ENCODE measurements around the gene INO80D.
"Not testable (repeated sequence)": the region's sequence is repeated elsewhere in the genome, so short reads cannot be mapped to it uniquely, and the experiment has no call there.

The INO80D gene

GRCh38 chr2:206028101-206028500, 57.9 kb downstream of the INO80D start:
- DNase-seq (ENCODE audit: low spot score), result no peak

DNA sequence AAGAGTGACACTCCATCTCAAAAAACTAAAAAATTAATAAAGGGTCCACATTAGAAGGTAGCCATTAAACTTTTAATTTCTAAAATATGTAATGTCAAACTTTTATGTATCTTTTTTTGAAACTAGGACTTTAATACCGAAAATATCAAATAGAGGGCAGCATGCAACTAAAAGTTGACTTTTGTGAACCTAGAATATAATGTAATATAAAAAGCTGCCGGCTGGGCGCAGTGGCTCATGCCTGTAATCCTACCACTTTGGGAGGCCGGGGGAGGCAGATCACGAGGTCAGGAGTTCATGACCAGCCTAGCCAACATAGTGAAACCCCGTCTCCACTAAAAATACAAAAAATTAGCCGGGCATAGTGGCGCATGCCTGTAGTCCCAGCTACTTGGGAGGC, 62.8 kb downstream of the INO80D start:
- no peak for DNase-seq (ENCODE audit: low spot score)

GRCh38 chr2:206020171-206020570, 65.8 kb downstream of the INO80D start:
- DNase-seq (ENCODE audit: low spot score), result no peak

- DNase-seq (ENCODE audit: low spot score), result not testable (repeated sequence)
These were observed 70.2 kb downstream of the INO80D start for GRCh38 chr2:206015746-206016145.

- DNase-seq (ENCODE audit: low spot score), result no peak
These were observed 74.2 kb downstream of the INO80D start for GRCh38 chr2:206011795-206012194.

DNA sequence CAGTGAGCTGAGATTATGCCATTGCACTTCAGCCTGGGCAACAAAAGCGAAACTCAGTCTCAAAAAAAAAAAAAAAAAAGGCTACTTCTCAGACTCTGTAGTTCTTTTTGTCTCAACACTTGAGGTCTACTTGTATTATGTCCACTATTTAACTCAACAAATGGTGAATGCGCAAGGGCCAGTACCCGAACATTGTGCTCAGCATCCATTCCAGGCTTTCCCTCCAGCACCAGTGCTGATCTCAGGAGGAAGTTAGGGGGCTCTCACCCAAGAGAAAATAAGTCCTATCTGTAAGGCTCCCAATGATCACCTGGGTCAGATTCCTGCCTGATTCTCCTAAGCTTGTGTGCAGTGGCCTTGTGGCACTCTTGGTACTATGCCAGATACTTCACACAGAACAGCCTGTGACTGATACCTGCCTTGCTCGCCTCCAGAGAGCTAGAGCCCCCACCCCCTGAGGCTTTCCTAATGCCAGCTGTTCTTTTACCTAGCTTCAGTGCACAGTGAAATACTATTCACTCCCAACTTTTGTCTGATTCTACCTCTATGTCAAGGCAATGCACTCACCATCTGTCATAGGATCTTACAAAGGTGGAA, 74.9 kb downstream of the INO80D start:
- no peak for DNase-seq (ENCODE audit: low spot score)

- no peak for DNase-seq (ENCODE audit: low spot score)
These were observed 81.8 kb downstream of the INO80D start for GRCh38 chr2:206004004-206004693.

GRCh38 chr2:206002440-206002839, 83.5 kb downstream of the INO80D start:
- DNase-seq (ENCODE audit: low spot score), result no peak

GRCh38 chr2:206001912-206002311, 84.1 kb downstream of the INO80D start:
- no peak for DNase-seq (ENCODE audit: low spot score)

DNA sequence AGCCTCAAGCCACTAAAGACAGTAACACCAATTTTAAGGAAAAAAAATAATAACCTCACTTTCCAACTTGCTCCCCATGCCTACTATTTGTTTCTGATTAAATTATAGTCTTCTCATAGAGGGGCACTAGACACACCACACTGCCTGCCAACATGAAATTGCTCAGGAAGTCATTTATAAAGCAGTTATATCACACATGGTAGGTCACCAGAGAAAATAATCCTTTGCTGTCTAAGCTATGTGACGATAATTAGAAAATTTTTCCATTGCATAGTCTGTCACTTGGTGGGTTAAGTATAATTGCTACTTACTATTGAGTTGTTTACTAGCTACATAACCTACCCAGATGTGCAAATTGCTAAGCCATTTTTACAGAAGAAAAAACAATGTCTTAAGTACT, 85.2 kb downstream of the INO80D start:
- no peak for DNase-seq (ENCODE audit: low spot score)

DNA sequence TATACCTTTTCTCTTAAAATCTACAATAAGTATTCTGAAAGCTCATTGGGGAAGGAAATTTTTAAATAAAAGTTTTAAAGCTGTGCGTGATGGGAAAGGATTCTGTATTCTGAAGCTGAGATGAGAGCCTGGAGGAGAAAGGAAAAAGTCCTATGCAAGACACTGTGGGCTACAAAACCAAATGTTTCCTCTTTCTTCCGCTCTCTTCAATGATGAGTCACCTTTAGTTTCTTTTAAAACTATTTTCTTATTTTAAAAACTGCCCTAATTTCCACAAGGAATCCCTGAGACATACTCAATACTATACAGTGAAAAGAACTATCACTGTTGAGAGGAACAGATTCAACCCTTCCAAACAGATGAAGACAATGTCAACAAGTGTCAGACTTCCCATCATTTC, 87.4 kb downstream of the INO80D start:
- no peak for DNase-seq (ENCODE audit: low spot score)

DNA sequence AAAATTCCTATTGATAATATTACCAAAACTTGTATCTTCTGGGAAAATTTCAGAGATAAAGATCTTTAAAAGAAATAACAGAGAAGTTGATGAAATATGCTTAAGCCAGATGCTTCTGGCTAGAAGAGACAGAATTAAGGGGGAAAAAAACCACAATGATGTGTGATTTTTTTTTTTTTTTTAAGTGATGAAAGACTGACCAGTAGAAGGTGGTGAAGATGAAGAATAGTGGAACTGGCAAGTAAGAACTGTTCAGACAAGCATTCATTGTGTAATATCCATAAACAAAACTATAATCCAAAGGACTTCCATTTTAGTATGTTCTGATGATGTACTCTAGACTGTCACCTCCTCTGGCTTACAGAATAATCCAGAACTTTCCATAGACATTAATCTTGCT, 89.8 kb downstream of the INO80D start:
- no peak for DNase-seq (ENCODE audit: low spot score)

GRCh38 chr2:205995260-205995659, 90.7 kb downstream of the INO80D start:
- DNase-seq (ENCODE audit: low spot score), result no peak

DNA sequence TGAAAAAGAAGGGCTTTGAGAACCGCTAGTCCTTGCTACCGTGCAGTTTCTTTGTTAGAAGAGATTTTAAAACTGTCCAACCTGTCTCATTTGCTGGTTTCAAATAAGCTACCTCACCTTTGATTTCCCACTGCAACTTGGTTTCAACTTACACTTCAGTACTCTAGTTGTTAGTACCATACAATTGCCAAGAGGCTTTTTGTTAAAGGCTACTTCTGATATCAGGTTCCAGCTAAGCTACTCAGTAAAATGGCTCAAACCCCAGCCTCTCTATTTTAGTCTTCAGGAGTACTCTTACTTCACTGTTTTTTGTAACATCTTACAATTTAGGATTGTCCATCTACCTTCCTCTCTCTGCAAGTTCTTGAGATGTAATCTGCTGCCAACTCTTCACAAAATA, 91.6 kb downstream of the INO80D start:
- DNase-seq (ENCODE audit: low spot score), result no peak

- DNase-seq (ENCODE audit: low spot score), result no peak
These were observed 95.9 kb downstream of the INO80D start for GRCh38 chr2:205990104-205990503.

- no peak for DNase-seq (ENCODE audit: low spot score)
These were observed 96.5 kb downstream of the INO80D start for GRCh38 chr2:205989271-205990071.

DNA sequence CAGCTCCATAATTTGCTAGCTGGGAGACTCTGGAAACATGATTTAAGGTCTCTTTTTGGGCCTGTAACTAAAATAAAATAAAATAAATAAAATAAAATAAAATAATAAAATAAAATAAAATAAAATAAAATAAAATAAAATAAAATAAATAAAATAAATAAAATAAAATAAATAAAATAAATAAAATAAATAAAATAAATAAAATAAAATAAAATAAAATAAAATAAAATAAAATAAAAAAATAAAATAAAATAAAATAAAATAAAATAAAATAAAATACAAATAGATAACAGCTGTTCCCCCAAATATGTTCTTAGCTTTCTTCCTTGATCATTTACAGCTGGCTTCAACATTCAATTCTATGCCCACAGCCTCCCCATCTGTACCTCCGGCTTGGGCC, 97.3 kb downstream of the INO80D start:
- DNase-seq (ENCODE audit: low spot score), result not testable (repeated sequence)

GRCh38 chr2:205988274-205988673, 97.7 kb downstream of the INO80D start:
- DNase-seq (ENCODE audit: low spot score), result no peak

- DNase-seq (ENCODE audit: low spot score), result not testable (repeated sequence)
These were observed 99.6 kb downstream of the INO80D start for GRCh38 chr2:205986334-205986733.

DNA sequence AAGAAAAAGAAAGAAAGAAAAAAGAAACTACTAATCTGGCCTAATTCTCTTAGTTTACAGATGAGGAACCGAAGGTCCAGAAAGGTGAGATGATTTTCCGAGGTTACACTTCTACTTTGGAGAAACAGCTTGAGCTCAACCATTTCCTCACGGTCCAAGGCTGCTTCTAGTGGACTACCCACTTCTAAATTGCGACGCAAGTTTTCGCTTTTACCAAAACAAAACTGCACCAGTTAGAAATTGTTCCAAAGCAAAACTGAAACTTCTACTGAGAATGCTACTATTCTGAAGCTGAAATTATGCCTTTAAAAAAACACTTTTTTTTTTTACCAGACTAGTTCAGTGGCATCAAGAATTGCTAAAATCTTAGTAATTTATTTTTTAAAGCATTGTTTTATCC, 101.6 kb downstream of the INO80D start:
- no peak for DNase-seq (ENCODE audit: low spot score)

GRCh38 chr2:205982776-205983327, 103.1 kb downstream of the INO80D start:
- DNase-seq (ENCODE audit: low spot score), result no peak

DNA sequence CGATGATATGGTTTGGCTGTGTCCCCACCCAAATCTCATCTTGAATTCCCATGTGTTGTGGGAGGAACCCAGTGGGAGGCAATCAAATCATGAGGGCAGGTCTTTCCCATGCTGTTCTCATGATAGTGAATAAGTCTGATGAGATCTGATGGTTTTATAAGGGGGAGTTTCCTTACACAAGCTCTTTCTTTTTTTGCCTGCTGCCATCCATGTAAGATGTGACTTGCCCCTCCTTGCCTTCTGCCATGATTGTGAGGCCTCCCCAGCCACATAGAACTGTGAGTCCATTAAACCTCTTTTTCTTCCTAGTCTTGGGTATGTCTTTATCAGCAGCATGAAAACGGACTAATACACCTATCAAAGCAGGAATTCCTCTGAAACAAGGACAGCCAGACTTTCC, 107.2 kb downstream of the INO80D start:
- not testable (repeated sequence) for DNase-seq (ENCODE audit: low spot score)

GRCh38 chr2:205977699-205978098, 108.3 kb downstream of the INO80D start:
- not testable (repeated sequence) for DNase-seq (ENCODE audit: low spot score)

All from left forelimb (tissue), 1 donor.